OCI-LY1 (cell line): ENCODE data around the gene BMP15.

Experiments
- EZH2 ChIP-seq: fragments of 200-600 bp; sonication (generic), shearing (Covaris generic); IDR thresholded peaks from 2 replicates; pipeline ENCODE4 v1.8.0; 2017; ENCODE audit warnings: borderline replicate concordance, mixed run types, mild to moderate bottlenecking, antibody characterized with exemption, low read length, moderate library complexity, mixed read lengths
- TF ChIP-seq, protein P1 (sequence below): fragments of 200-600 bp; sonication (generic), shearing (Covaris generic); IDR thresholded peaks from 2 replicates; pipeline ENCODE4 v1.5.1; 2017; ENCODE audit warnings: mild to moderate bottlenecking, antibody characterized with exemption, low read length, moderate library complexity, mixed read lengths

DNA sequence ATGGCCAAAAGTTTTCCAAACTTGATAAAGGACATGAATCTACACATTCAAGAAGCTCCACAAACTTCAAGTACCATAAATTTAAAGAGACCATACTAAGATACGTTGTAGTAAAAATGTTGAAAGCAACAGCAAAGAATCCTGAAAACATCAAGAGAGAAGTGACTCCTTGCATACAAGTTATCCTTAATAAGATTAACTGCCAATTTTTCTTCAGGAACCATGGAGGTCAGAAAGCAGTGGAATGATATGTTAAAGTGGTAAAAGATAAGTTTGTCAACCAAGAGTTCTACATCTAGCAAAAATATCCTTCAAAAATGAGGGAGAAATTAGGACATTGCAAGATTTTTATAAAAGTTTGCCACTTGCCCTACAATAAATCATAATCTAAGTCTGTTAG, 43.3 kb downstream of the BMP15 start:
- TF ChIP-seq, protein P1, sequence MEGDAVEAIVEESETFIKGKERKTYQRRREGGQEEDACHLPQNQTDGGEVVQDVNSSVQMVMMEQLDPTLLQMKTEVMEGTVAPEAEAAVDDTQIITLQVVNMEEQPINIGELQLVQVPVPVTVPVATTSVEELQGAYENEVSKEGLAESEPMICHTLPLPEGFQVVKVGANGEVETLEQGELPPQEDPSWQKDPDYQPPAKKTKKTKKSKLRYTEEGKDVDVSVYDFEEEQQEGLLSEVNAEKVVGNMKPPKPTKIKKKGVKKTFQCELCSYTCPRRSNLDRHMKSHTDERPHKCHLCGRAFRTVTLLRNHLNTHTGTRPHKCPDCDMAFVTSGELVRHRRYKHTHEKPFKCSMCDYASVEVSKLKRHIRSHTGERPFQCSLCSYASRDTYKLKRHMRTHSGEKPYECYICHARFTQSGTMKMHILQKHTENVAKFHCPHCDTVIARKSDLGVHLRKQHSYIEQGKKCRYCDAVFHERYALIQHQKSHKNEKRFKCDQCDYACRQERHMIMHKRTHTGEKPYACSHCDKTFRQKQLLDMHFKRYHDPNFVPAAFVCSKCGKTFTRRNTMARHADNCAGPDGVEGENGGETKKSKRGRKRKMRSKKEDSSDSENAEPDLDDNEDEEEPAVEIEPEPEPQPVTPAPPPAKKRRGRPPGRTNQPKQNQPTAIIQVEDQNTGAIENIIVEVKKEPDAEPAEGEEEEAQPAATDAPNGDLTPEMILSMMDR, result no peak
- TF ChIP-seq EZH2, result no peak
